Loucy (cell line): ENCODE measurements around the gene TFEB.

Experiments
- H2AFZ ChIP-seq: fragments of 200-600 bp; sonication (generic); 2 replicates; pipeline ENCODE4 v1.6.0; 2016; ENCODE audit warnings: antibody characterized with exemption, mild to moderate bottlenecking, low read length, moderate library complexity
- H3F3A ChIP-seq: fragments of 200-600 bp; 2 replicates; pipeline ENCODE4 v1.6.0; 2016; ENCODE audit warnings: antibody characterized with exemption, low read depth, mild to moderate bottlenecking
- H3K27me3 ChIP-seq: fragments of 200-600 bp; sonication (generic); 2 replicates; pipeline ENCODE4 v1.6.1; 2014; ENCODE audit warnings: low read length, mild to moderate bottlenecking; ENCODE audit not compliant: insufficient read depth, poor library complexity, severe bottlenecking
- H3K36me3 ChIP-seq: fragments of 200-600 bp; sonication (generic); 2 replicates; pipeline ENCODE4 v1.6.1; 2016; ENCODE audit warnings: low read length; ENCODE audit not compliant: insufficient read depth
- H3K4me1 ChIP-seq: fragments of 200-600 bp; sonication (generic); 2 replicates; pipeline ENCODE4 v1.5.1; 2014; ENCODE audit warnings: low read length, mild to moderate bottlenecking; ENCODE audit not compliant: insufficient read depth, poor library complexity, severe bottlenecking
- H3K4me2 ChIP-seq: fragments of 200-600 bp; sonication (generic); 2 replicates; pipeline ENCODE4 v1.6.0; 2014; ENCODE audit warnings: antibody characterized with exemption, low read length, low read depth, mild to moderate bottlenecking; ENCODE audit not compliant: poor library complexity, severe bottlenecking
- H3K4me3 ChIP-seq: fragments of 200-600 bp; sonication (generic); 2 replicates; pipeline ENCODE4 v1.5.1; 2014; ENCODE audit warnings: low read length, mild to moderate bottlenecking, mixed read lengths; ENCODE audit not compliant: poor library complexity, severe bottlenecking
- H3K79me2 ChIP-seq: fragments of 200-600 bp; sonication (generic); 2 replicates; pipeline ENCODE4 v1.6.1; 2014; ENCODE audit warnings: low read length; ENCODE audit not compliant: insufficient read depth
- H3K9ac ChIP-seq: fragments of 200-600 bp; sonication (generic); 2 replicates; pipeline ENCODE4 v1.6.0; 2014; ENCODE audit warnings: mild to moderate bottlenecking, low read depth, low read length, moderate library complexity; ENCODE audit not compliant: poor library complexity, severe bottlenecking
- H3K9me2 ChIP-seq: fragments of 200-600 bp; sonication (generic); replicated peaks from 2 replicates; pipeline ENCODE4 v1.6.1; 2016; ENCODE audit warnings: low read depth, low read length, mixed read lengths
- H3K9me3 ChIP-seq: fragments of 200-600 bp; sonication (generic); 2 replicates; pipeline ENCODE4 v1.6.1; 2014; ENCODE audit warnings: mild to moderate bottlenecking, antibody characterized with exemption, low read length, low read depth; ENCODE audit not compliant: insufficient read depth
- H4K20me1 ChIP-seq: fragments of 200-600 bp; sonication (generic); 2 replicates; pipeline ENCODE4 v1.6.0; 2014; ENCODE audit warnings: antibody characterized with exemption, low read length, mild to moderate bottlenecking; ENCODE audit not compliant: insufficient read depth, poor library complexity, severe bottlenecking
- EZH2phosphoT487 ChIP-seq: fragments of 200-600 bp; IDR thresholded peaks from 2 replicates; pipeline ENCODE4 v1.6.1; 2018; ENCODE audit warnings: antibody characterized with exemption, mild to moderate bottlenecking, moderate library complexity, borderline replicate concordance
- TF ChIP-seq, protein P1 (sequence below): fragments of 200-600 bp; sonication (generic); conservative IDR thresholded peaks from 2 replicates; pipeline ENCODE4 v1.5.1; 2014; ENCODE audit warnings: mild to moderate bottlenecking, antibody characterized with exemption, low read length

TFEB gene

DNA sequence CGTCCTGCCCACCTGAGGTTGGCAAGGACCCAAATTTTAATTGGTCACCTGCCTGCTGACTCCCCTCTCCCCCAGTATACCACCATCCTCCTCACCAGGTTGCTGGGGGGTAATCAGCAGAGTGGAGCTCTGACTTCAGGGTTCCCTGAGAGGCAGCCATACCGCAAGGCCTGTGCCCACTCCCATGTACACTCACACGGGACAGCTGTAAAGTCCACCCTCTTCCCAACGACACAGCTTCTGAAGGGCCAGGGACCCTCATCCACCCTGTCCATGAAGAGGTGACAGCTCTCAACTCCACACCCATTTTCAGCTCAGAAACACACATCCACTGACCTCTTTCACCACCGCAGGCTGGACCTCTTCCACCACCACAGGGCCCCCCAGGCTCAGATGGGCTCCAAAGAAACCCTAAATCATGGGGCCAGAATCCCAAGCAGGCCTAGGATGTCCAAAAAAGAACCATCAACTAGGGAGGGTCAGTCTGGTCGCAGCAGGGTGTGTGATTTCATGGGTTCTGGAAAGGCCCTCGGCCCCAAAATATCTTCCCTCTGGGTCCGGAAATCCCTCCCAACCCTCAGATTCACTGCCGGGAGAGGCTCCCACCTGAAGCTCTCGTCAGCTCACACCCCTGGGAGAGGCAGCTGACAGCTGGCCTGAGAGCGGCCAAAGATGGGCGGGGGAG is 30.0 kb downstream of the TFEB start:
- no peak overlapping the region for H3K4me3 ChIP-seq
- no peaks in the 10 kb centered on the region for H3K27me3 ChIP-seq
- no peak overlapping the region for H3K4me2 ChIP-seq
- peaks cover 29% of the 10 kb centered on the region for H3K4me1 ChIP-seq
- H3K79me2 ChIP-seq, result no peaks in the 10 kb centered on the region
- H2AFZ ChIP-seq, result no peak overlapping the region
- H3F3A ChIP-seq, result no peaks in the 10 kb centered on the region
- H3K9ac ChIP-seq, result no peak overlapping the region
- H3K36me3 ChIP-seq, result no peaks in the 10 kb centered on the region
- no peaks in the 10 kb centered on the region for H3K9me3 ChIP-seq
- H4K20me1 ChIP-seq, result no peaks in the 10 kb centered on the region
- TF ChIP-seq, protein P1, sequence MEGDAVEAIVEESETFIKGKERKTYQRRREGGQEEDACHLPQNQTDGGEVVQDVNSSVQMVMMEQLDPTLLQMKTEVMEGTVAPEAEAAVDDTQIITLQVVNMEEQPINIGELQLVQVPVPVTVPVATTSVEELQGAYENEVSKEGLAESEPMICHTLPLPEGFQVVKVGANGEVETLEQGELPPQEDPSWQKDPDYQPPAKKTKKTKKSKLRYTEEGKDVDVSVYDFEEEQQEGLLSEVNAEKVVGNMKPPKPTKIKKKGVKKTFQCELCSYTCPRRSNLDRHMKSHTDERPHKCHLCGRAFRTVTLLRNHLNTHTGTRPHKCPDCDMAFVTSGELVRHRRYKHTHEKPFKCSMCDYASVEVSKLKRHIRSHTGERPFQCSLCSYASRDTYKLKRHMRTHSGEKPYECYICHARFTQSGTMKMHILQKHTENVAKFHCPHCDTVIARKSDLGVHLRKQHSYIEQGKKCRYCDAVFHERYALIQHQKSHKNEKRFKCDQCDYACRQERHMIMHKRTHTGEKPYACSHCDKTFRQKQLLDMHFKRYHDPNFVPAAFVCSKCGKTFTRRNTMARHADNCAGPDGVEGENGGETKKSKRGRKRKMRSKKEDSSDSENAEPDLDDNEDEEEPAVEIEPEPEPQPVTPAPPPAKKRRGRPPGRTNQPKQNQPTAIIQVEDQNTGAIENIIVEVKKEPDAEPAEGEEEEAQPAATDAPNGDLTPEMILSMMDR, result no peak
- TF ChIP-seq EZH2phosphoT487, result no peak
- no peaks in the 10 kb centered on the region for H3K9me2 ChIP-seq

DNA sequence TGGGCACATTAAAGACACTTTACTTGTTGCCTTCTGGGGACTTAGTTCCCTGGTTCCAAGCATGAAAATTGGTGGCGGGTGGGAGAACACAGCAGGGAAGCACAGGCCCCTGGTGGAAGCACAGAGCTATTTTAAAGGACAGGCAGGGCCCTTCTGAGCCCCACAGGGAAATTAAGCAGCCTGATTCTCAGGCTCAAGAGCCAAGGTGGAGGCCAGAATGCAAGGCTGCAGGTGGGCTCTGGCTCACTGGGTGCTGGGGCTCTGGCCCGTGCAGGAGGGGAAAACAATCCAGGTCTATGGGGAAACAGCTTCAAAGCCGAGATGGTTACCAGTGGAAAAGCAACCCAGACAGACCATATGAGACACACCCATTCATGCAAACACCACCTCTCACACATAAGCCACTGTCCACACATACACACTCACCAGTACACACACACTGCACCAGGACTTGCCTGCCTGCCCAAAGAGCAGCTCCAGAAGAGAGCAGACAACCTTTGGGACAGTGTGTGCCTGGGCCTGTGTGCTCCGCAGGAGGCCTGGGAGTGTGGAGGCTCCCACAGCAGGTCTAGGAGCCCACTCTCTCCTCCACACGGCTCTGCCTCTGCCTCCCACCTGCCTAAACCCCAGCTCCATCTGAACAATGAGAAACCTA is 30.6 kb downstream of the TFEB start:
- Histone ChIP-seq H3K79me2 (no peaks in the 10 kb centered on the region), H3K9me2 (no peaks in the 10 kb centered on the region), H3K9ac (no peak overlapping the region), H3K4me1 (peaks cover 29% of the 10 kb centered on the region), H3F3A (no peaks in the 10 kb centered on the region), H4K20me1 (no peaks in the 10 kb centered on the region), H3K4me2 (no peak overlapping the region), H3K36me3 (no peaks in the 10 kb centered on the region), H2AFZ (no peak overlapping the region), H3K4me3 (no peak overlapping the region), H3K27me3 (no peaks in the 10 kb centered on the region), H3K9me3 (no peaks in the 10 kb centered on the region)
- TF ChIP-seq EZH2phosphoT487, result no peak
- TF ChIP-seq, protein P1, result no peak

DNA sequence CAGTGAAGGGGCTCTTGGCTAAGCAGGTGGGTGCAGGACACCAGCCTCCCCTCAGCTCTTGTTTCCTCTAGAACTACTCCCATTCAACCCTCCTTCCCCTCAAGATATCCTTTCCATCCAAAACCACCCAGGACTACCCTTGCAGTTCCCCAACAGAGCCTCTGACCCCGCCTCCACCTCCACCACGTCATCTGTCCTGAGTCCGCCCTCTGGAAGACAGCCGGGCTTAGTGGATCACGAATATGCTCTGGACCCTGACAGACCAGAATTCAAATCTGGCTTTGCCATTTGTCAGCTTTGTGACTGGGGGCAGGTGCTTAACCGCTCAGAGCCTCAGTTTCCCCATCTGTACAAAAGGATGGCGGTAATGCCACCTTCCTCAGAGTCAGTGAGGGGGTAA is 31.4 kb downstream of the TFEB start:
- Histone ChIP-seq H3K4me2 (no peak overlapping the region), H3K36me3 (no peaks in the 10 kb centered on the region), H3K4me3 (no peak overlapping the region), H3K9ac (no peak overlapping the region), H3K27me3 (no peaks in the 10 kb centered on the region), H3F3A (no peaks in the 10 kb centered on the region), H4K20me1 (no peaks in the 10 kb centered on the region), H2AFZ (no peak overlapping the region), H3K9me2 (no peaks in the 10 kb centered on the region), H3K9me3 (no peaks in the 10 kb centered on the region), H3K79me2 (no peaks in the 10 kb centered on the region), H3K4me1 (peaks cover 29% of the 10 kb centered on the region)
- TF ChIP-seq, protein P1, result no peak
- no peak for TF ChIP-seq EZH2phosphoT487
